Activated T-cell treated with anti-CD3 and anti-CD28 coated beads for 4 hours (primary cell): ENCODE data around the gene SLC38A8.

ENCODE experiments used
- DNase-seq: peaks from one replicate; pipeline ENCODE4 v3.0.0-alpha.2; 2020

SLC38A8 gene

GRCh38 chr16:83994087-83994486, 48.5 kb downstream of the SLC38A8 start:
- DNase-seq: no peak

GRCh38 chr16:83992624-83993023, 50.0 kb downstream of the SLC38A8 start:
- no peak for DNase-seq

DNA sequence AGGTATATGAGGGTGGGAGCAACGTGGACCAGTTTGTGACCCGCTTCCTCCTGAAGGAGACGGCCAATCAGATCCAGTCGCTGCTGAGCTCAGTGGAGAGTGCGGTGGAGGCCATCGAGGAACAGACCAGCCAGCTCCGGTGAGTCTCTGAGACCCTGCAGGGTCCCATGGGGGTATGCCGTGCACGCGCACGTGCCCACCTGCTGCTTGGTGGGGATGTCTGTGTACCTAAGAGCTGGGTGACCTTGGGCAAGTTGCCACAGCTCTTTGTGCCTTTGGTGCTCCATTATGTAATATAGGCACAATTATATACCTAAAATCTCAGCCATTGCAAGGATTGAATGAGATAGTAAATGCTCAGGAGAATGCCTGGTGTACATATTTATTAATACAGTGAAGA, 52.1 kb downstream of the SLC38A8 start:
- no peak for DNase-seq

GRCh38 chr16:83989300-83989699, 53.3 kb downstream of the SLC38A8 start:
- no peak for DNase-seq

DNA sequence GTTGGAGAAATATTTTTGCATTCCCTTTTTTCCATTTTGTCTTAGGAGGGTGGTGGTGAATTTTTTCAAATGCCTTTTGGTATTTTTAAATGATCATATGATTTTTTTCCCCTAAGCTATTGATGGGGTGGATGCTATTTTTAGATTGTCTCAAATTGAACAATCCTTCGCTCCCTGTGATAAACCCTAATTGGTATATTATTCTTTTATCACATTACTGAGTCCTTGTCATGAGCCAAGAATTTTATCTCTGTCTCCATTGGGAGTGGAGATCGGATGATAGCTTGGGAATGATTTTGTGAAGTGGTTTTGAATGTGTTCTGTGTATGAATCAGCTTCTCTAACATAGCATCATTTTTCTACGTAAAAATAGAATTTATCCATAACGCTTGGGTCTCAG, 59.1 kb downstream of the SLC38A8 start:
- DNase-seq: no peak

GRCh38 chr16:83981799-83982198, 60.8 kb downstream of the SLC38A8 start:
- DNase-seq: no peak

- DNase-seq: no peak
Measured at GRCh38 chr16:83980794-83981193, 61.8 kb downstream of the SLC38A8 start.

DNA sequence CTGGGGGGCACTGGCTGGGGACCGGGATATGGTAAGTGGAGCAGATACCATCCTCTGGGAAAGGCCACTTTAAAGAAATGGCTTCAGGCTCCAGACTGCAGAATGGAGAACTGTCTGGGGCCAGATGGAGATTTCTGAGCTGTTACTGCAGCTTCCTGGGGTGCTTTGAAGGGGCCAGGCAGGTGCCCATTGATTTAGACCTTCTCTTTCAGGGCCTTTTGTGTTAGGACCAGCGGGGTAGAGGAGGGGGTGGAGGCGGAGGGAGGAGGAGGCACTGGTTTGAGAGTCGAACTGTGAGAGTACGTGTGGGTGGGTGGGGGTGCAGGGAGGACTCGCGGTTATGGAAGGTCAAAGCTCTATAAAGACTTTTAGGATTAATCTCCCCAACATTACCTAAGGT, 63.2 kb downstream of the SLC38A8 start:
- no peak for DNase-seq

- no peak for DNase-seq
Measured at GRCh38 chr16:83978401-83978904, 64.1 kb downstream of the SLC38A8 start.

GRCh38 chr16:83977056-83977815, 65.4 kb downstream of the SLC38A8 start:
- no peak for DNase-seq

DNA sequence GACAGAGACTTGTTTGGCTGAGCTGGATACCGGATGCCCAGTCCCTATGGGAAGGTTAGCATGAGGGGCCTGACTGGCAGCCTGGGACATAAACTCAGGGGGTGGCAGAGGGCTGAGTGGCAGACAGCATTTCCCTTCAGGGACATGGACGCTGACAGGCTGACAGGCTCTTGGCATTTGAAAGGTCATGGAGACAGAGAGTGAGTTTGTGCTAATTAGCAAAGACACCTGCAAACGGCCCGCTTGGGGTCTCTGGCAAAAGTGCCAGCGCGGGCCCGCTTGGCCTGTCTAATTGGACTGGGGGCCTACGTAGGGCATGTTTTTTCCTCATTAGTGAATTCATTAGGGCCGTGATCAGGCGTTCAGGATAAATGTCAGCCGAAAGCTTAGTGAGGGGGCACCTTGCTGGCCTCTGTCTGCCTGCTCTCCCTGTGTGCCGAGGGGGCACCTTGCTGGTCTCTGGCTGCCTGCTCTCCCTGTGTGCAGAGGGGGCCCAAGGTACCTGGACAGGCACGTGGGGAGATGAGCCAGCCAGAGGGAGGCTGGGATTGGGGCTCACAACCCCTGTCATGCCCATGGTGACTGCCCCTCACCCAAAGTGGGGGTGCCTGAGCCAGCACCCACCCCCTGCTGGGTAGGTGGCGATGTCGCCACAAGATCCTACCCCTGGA, 66.9 kb downstream of the SLC38A8 start:
- no peak for DNase-seq

DNA sequence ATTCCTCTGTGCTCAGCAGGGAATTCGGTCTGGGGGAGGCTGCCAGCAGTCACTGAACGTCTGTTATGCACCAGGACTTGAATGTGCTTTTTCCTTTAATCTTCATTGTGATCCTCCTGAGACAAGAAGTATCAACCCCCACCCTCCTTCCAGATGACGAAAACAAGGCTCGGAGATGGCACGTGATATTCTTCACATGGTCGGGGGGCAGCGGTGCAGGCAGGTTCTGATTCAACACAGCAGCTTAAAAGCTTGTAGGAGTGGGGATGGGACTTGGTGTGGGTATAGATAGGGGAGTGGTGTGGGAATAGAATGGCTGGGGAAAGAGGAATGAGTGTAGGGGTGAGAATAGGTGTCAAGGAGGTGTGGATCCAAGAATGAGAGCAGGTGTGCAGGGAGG, 68.1 kb downstream of the SLC38A8 start:
- DNase-seq: no peak

DNA sequence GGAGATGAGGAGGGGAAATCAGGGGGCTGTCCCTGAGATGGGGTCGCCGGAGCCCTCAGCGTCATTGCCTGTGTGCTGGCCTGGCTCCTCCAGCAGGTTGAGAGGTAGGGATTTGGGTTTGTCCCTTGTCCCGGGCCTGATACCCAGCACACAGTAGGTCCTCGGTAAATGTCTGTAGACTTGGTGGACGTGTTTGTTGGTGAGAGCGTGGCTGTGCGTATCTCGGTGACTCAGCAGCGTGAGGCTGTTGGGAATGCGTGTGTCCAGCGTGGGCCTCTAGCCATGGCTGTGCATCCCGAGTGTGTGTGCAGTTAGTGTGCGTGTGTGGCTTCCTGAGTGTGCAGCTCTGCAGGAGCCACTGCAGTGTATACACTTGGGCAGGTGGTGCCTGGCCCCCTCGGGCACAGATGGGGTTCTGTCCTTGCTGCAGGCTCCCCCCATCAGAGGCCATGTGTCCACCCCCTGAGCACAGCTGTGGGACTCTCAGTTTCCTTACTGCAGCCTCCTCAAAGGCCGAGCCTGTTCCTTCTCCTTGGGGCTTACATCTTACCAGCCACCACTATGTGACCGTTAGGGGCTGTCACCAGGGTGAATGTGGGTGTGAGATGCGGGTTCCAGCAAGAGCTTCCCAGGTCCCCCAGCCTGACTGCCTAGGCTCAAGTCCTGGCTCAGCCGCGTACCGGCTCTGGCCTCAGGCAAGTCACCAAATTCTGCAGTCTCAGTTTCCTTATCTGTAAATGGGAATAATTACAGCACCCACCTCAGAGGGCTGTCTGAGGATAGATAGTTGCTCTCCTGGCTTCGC, 68.8 kb downstream of the SLC38A8 start:
- no peak for DNase-seq

DNA sequence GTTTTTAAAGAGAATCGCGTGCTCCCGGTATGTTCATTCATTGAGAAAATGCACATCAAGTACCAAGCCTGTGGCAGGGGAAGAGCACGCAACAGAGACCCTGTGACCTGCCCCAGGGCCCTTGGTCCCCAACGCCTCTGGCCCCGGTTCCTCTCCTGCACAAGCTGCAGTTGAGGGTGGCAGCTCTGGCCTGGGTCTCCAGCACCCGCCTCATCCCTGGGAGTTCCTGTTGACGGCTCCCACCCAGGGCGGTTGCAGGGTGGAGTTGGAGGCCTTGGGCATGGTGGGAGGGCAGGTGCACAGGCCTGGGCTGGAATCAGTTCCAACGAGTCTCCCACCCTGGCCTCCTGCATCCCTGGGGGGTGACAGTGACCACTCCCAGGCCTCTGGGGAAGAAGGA, 69.5 kb downstream of the SLC38A8 start:
- no peak for DNase-seq

GRCh38 chr16:83972256-83973008, 70.2 kb downstream of the SLC38A8 start:
- DNase-seq: no peak

GRCh38 chr16:83971165-83972130, 71.1 kb downstream of the SLC38A8 start:
- DNase-seq: no peak

GRCh38 chr16:83970430-83970815, 72.2 kb downstream of the SLC38A8 start:
- DNase-seq: no peak

DNA sequence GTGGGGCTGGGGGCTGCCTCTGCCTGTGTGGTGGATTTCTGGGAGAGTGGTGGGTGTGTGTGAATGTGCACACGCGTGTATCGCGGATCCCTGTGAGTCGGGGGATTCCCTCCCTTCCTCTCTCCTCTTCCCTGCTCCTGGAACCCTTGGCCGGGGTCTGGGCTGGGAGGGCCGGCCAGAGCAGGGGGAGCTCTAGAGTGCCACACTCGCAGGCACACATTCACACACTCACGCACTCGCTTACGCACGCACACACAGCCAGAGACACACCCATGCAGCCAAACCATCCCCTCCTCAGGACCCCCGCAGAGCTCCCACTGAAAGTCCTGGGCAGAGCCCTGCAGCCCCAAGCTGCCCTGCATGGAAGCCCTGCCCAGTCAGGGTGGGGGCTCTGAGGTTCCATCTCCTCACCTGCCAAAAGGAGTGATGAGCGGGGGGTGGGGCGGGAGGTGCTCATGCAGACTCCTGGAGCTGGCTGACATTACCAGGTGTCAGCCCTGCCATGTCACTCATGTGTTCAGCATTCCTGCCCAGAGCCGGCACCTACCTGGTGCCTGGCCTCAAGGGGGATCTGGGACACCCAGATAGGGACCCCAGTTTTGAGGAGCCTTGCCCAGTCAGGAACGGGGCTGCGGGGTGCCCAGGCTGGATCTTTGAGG, 72.7 kb downstream of the SLC38A8 start:
- no peak for DNase-seq

DNA sequence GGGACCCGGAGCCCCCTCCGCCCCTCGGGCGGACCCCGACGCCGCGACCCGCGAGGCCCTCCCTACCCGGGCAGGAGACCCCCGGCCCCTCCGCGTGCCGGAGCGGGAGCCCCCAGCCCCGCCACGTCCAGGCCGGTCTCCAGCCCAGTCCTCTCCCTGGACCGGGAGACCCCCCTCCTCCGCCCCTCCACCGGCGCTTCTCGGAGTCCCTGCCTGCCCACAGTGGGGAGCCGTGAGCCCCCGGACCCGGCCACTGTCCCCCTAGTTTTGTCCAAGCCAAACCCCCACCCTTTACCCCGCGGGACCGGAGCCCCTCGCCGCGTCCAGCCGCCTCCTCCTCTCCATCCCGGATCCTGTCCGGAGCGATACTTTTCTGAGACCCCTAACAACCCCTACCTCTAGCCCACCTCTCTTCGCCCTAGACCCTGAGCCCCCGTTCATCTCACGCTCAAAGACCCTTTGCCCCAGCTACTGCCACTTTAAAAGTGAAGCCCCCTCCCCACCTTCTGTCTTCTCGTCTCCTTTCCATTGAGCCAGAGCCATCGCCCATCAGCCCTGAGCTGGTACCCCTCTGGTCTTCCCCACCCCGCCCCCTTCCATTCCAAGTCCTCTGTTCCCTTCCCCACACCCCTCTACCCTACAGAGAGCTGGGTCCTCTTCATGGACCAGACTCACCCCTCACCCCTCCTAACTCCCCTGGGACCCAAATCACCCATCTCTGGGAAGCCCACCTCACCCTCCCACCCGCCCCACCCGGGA, 73.5 kb downstream of the SLC38A8 start:
- no peak for DNase-seq

GRCh38 chr16:83968306-83968851, 74.2 kb downstream of the SLC38A8 start:
- no peak for DNase-seq
